Activated CD4-positive, alpha-beta T cell treated with anti-CD3 and anti-CD28 coated beads, Interleukin-2, amount 10 ng/mL, durations not matched to agents 24 days and 14 days (primary cell): ENCODE results near the gene ATP2A3. TPM values are rescaled to one million over a fixed set of nuclear protein-coding genes. Genes with fewer than 3 reads are reported as not detected.
"Not testable (repeated sequence)": the region's sequence is repeated elsewhere in the genome, so short reads cannot be mapped to it uniquely, and the experiment has no call there.

Source experiments
- DNase-seq: peaks from one replicate; pipeline ENCODE4 v3.0.0; 2022
- H3K27ac Mint-ChIP-seq: one replicate; pipeline ENCODE4 v1.8.0; 2022; ENCODE audit warnings: mild to moderate bottlenecking, mixed read lengths
- H3K27me3 Mint-ChIP-seq: one replicate; pipeline ENCODE4 v1.8.0; 2022; ENCODE audit warnings: mixed read lengths
- H3K36me3 Mint-ChIP-seq: one replicate; pipeline ENCODE4 v1.8.0; 2022; ENCODE audit warnings: low read depth, mild to moderate bottlenecking, mixed read lengths
- H3K4me1 Mint-ChIP-seq: one replicate; pipeline ENCODE4 v1.8.0; 2021; ENCODE audit warnings: mixed read lengths
- H3K4me3 Mint-ChIP-seq: one replicate; pipeline ENCODE4 v1.8.0; 2022; ENCODE audit warnings: mild to moderate bottlenecking, moderate library complexity, mixed read lengths
- H3K9me3 Mint-ChIP-seq: one replicate; pipeline ENCODE4 v1.8.0; 2021; ENCODE audit warnings: mixed read lengths
- intact Hi-C: fragments of 100-400 bp; cut with micrococcal nuclease; formaldehyde crosslinking; loops from one replicate; pipeline ENCODE4 v1.15.1; 2023
- total RNA-seq: library from RNA; stranded (reverse); gene quantifications from 2 replicates; pipeline ENCODE4 v1.2.3, GENCODE V29; 2022

Gene ATP2A3
- total RNA-seq, 1 donor from 2014 or later: 110 TPM

DNA sequence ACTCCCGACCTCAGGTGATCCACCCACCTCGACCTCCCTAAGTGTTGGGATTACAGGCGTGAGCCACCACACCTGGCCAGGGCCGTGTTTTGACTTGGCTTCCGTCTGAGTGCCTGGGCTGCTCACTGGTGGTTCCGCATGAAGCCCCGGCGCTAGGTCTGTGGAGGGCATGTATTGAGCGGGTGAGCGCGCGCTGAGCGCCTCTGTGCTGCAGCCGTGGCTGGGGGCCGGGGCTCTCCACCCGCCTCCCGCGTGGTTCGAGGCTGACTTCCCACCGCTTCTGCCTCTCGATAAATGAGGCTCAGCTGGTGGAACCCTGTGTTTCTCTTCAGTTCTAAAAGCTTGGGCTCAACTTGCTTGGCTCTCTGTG, 38.9 kb upstream of the ATP2A3 start:
- Mint-ChIP-seq H3K27me3 (peaks cover 4% of the 10 kb centered on the region), H3K27ac (no peak overlapping the region), H3K9me3 (no peaks in the 10 kb centered on the region), H3K4me1 (peaks cover 7% of the 10 kb centered on the region), H3K4me3 (no peak overlapping the region), H3K36me3 (peaks cover 16% of the 10 kb centered on the region)
- intact Hi-C loops: no loop called here
- no peak for DNase-seq

DNA sequence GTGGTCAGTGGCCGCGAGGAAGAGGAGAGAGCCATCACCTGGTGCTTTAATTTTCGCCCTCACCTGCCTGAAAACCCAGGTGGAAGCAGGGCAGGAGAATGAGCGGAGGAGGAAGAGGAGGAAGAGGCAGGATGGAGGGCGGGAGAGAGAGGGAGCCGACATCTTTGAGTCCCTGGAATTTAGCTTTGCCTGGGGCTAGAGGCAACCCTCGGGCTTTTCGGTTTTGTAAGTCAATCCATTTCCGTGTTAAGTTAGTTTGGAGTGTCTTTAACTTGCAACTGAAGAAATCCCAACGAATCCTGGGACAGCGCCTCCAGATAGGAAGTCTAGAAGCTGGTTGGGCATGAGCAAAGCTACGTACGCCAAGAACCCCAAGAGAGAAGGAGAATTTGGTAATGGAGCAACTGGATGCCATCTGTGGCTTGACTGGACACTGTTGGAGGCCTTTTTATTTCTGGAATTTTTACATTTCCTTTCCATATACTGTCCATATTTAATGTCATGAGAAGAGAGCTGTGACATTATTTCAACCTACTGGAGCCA, 36.9 kb upstream of the ATP2A3 start:
- Mint-ChIP-seq H3K4me1 (peaks cover 7% of the 10 kb centered on the region), H3K9me3 (no peaks in the 10 kb centered on the region), H3K36me3 (no peaks in the 10 kb centered on the region), H3K27ac (no peak overlapping the region), H3K27me3 (peaks cover 15% of the 10 kb centered on the region), H3K4me3 (no peak overlapping the region)
- intact Hi-C loops: no loop called here
- DNase-seq: no peak

GRCh38 chr17:3998436-3998835, 34.2 kb upstream of the ATP2A3 start:
- Mint-ChIP-seq H3K27me3 (peaks cover 29% of the 10 kb centered on the region), H3K9me3 (peaks cover 7% of the 10 kb centered on the region), H3K36me3 (no peaks in the 10 kb centered on the region), H3K4me1 (no peaks in the 10 kb centered on the region), H3K4me3 (no peak overlapping the region), H3K27ac (no peak overlapping the region)
- intact Hi-C loops: no loop called here
- DNase-seq: no peak

DNA sequence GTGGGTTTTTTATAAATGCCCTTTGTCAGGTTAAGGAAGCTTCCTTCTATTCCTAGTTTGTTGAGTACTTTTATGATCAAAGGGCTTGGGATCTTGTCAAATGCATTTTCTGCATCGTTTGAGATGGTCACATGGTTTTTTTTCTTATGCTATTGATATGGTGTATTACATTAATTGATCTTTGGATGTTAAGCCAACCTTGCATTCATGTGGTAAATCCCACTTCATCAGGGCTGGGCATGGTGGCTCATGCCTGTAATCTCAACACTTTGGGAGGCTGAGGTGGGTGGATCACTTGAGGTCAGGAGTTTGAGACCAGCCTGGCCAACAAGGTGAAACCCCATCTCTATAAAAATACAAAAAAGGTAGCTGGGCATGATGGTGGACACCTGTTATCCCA, 30.8 kb upstream of the ATP2A3 start:
- no peak overlapping the region for H3K27ac Mint-ChIP-seq
- no peaks in the 10 kb centered on the region for H3K4me1 Mint-ChIP-seq
- no peak for DNase-seq
- peaks cover 34% of the 10 kb centered on the region for H3K27me3 Mint-ChIP-seq
- no peaks in the 10 kb centered on the region for H3K36me3 Mint-ChIP-seq
- intact Hi-C loops: no loop called here
- H3K4me3 Mint-ChIP-seq: no peak overlapping the region
- H3K9me3 Mint-ChIP-seq: peaks cover 7% of the 10 kb centered on the region

GRCh38 chr17:3994221-3994576, 30.0 kb upstream of the ATP2A3 start:
- Mint-ChIP-seq H3K4me3 (no peak overlapping the region), H3K27me3 (peaks cover 34% of the 10 kb centered on the region), H3K27ac (no peak overlapping the region), H3K36me3 (no peaks in the 10 kb centered on the region), H3K4me1 (no peaks in the 10 kb centered on the region), H3K9me3 (peaks cover 7% of the 10 kb centered on the region)
- DNase-seq: no peak
- intact Hi-C loops: no loop called here

DNA sequence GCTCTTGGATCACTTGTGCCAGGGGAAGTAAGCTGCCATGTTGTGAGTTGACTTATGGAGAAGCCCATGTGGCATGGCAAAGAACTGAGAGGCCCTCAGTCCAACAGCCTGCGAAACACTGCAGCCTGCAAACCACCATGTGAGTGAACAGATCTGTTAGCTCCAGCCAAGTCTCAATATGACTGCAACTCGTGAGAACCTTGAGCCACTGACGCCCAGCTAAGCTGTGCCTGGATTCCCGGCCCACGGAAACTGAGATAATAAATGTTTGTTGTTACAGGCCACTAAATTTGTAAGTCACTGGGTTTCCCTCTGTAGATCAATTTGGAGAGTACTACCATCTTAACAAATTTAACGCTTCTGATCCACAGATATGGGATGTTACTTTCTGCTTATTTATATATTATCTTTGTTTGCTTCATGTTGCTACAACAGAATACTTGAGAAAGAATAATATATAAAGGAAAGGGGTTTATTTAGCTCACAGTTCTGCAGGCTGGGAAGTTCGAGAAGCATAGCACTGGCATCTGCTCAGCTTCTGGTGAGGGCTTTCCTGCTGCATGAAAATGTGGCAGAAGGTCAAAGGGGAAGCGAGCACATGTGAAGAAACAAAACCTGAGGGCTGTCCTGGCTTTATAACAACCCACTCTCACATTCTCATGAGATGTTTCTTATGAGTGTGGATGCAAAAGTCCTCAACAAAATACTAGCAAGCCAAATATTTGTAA, 29.4 kb upstream of the ATP2A3 start:
- peaks cover 34% of the 10 kb centered on the region for H3K27me3 Mint-ChIP-seq
- no peaks in the 10 kb centered on the region for H3K4me1 Mint-ChIP-seq
- no peak overlapping the region for H3K4me3 Mint-ChIP-seq
- intact Hi-C loops: no loop called here
- no peaks in the 10 kb centered on the region for H3K36me3 Mint-ChIP-seq
- no peak for DNase-seq
- no peak overlapping the region for H3K27ac Mint-ChIP-seq
- peaks cover 7% of the 10 kb centered on the region for H3K9me3 Mint-ChIP-seq

DNA sequence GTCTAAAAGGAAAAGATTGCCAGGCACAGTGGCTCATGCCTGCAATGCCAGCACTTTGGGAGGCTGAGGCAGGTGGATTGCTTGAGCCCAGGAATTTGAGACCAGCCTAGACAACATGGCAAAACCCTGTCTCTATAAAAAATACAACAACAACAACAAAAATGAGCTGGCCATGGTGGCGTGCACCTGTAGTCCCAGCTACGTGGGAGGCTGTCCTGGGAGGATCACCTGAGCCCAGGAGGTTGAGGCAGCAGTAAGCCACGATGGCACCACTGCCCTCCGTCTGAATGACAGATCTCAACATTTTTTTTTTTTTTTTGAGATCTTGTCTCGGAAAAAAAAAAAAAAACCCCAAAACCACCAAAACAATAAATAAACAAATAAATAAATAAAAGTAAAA, 28.1 kb upstream of the ATP2A3 start:
- H3K4me1 Mint-ChIP-seq: no peaks in the 10 kb centered on the region
- no peak overlapping the region for H3K4me3 Mint-ChIP-seq
- no peak overlapping the region for H3K27ac Mint-ChIP-seq
- DNase-seq: no peak
- H3K27me3 Mint-ChIP-seq: peaks cover 33% of the 10 kb centered on the region
- H3K9me3 Mint-ChIP-seq: peaks cover 7% of the 10 kb centered on the region
- intact Hi-C loops: no loop called here
- H3K36me3 Mint-ChIP-seq: no peaks in the 10 kb centered on the region

- H3K9me3 Mint-ChIP-seq, H3K36me3 Mint-ChIP-seq, DNase-seq, H3K4me1 Mint-ChIP-seq, intact Hi-C loops, H3K4me3 Mint-ChIP-seq, H3K27ac Mint-ChIP-seq: not testable (repeated sequence)
- H3K27me3 Mint-ChIP-seq: peaks cover 30% of the 10 kb centered on the region
These were observed 27.5 kb upstream of the ATP2A3 start for GRCh38 chr17:3991699-3992098.

DNA sequence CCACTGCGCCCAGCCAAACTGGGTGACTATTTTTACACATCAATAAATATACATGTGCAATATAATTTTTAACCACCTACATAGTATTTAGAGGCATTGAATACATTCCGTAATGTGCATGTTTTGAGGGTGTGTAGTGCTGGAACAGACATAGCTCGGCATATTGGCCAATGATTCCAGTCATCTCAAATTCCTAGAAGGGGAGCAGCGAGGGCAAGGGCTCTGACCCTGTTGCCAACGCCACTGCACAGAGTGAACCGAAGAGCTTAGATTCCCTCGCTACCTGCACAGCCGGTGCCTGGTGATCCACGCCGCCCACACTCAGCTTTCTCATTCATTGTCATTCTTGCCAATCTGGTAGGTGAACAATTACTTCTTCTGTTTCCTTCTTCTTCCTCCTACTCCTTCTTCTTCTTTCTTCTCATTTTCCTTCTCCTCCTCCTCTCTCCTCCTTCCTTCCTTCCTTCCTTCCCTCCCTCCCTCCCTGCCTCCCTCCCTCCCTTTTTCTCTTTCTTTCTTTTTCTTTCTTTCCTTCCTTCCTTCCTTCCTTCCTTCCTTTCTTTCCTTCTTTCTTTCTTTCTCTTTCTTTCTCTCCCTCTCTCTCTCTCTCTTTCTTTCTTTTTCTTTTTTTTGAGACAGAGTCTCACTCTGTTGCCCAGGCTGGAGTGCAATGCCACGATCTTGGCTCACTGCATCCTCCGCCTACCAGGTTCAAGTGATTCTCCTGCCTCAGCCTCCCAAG, 26.3 kb upstream of the ATP2A3 start:
- no peak overlapping the region for H3K4me3 Mint-ChIP-seq
- H3K27me3 Mint-ChIP-seq: peaks cover 21% of the 10 kb centered on the region
- H3K27ac Mint-ChIP-seq: no peak overlapping the region
- intact Hi-C loops: no loop called here
- no peaks in the 10 kb centered on the region for H3K4me1 Mint-ChIP-seq
- no peaks in the 10 kb centered on the region for H3K36me3 Mint-ChIP-seq
- no peak for DNase-seq
- H3K9me3 Mint-ChIP-seq: peaks cover 5% of the 10 kb centered on the region

GRCh38 chr17:3989041-3989886, 25.0 kb upstream of the ATP2A3 start:
- no peak overlapping the region for H3K4me3 Mint-ChIP-seq
- no peaks in the 10 kb centered on the region for H3K4me1 Mint-ChIP-seq
- intact Hi-C loops: no loop called here
- no peaks in the 10 kb centered on the region for H3K9me3 Mint-ChIP-seq
- no peak for DNase-seq
- no peaks in the 10 kb centered on the region for H3K36me3 Mint-ChIP-seq
- no peak overlapping the region for H3K27ac Mint-ChIP-seq
- H3K27me3 Mint-ChIP-seq: peaks cover 13% of the 10 kb centered on the region

DNA sequence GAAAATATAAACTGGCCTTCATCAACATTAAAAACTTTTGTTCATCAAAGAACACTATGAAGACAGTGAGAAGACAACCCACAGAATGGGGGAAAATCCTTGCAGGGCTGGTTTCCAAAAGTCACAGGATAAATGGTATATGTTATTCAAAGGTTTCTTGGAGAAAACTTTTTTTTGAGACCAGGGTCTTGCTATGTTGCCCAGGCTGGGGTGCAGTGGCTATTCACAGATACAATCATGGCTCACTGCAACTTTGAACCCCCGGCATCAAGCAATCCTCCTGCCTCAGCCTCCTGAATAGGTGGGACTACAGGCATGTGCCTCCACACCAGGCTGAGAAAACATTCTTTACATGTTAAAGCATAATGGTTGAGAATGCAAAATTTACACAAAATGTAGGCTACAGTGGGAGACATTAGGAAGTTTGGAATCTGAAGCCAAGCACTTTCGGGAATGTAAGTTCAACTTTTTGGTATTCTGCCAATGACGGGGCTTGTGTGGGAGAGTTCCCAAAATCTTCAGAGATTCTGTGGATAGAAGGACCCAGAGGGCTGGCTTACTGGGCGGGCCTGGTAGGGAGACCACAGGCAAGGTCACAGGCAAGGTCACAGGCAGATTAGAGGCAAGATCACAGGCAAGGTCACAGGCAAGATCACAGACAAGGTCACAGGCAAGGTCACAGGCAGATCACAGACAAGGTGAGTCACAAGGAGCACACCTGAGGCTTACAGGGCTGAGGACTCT, 24.2 kb upstream of the ATP2A3 start:
- peaks cover 3% of the 10 kb centered on the region for H3K4me1 Mint-ChIP-seq
- intact Hi-C loops: no loop called here
- no peaks in the 10 kb centered on the region for H3K36me3 Mint-ChIP-seq
- peaks cover 10% of the 10 kb centered on the region for H3K27me3 Mint-ChIP-seq
- H3K4me3 Mint-ChIP-seq: no peak overlapping the region
- no peak for DNase-seq
- no peaks in the 10 kb centered on the region for H3K9me3 Mint-ChIP-seq
- no peak overlapping the region for H3K27ac Mint-ChIP-seq

- peaks cover 3% of the 10 kb centered on the region for H3K4me1 Mint-ChIP-seq
- DNase-seq: no peak
- intact Hi-C loops: no loop called here
- no peaks in the 10 kb centered on the region for H3K36me3 Mint-ChIP-seq
- H3K27me3 Mint-ChIP-seq: peaks cover 4% of the 10 kb centered on the region
- H3K4me3 Mint-ChIP-seq: no peak overlapping the region
- no peaks in the 10 kb centered on the region for H3K9me3 Mint-ChIP-seq
- H3K27ac Mint-ChIP-seq: no peak overlapping the region
These were observed 22.7 kb upstream of the ATP2A3 start for GRCh38 chr17:3986939-3987335.

- Mint-ChIP-seq H3K4me3 (no peak overlapping the region), H3K4me1 (peaks cover 5% of the 10 kb centered on the region), H3K36me3 (no peaks in the 10 kb centered on the region), H3K27ac (no peak overlapping the region), H3K9me3 (no peaks in the 10 kb centered on the region), H3K27me3 (peaks cover 4% of the 10 kb centered on the region)
- intact Hi-C loops: no loop called here
- no peak for DNase-seq
These were observed 22.2 kb upstream of the ATP2A3 start for GRCh38 chr17:3986270-3986938.
